ENCODE measurements around the gene ARPC1B. TPM values are rescaled to one million over a fixed set of nuclear protein-coding genes. Genes with fewer than 3 reads are reported as not detected.
"Not testable (repeated sequence)": the region's sequence is repeated elsewhere in the genome, so short reads cannot be mapped to it uniquely, and the experiment has no call there.

The ARPC1B gene
- total and polyA plus RNA-seq, 4 experiments from 2014 or later: 188 to 906 (median 527) TPM

DNA sequence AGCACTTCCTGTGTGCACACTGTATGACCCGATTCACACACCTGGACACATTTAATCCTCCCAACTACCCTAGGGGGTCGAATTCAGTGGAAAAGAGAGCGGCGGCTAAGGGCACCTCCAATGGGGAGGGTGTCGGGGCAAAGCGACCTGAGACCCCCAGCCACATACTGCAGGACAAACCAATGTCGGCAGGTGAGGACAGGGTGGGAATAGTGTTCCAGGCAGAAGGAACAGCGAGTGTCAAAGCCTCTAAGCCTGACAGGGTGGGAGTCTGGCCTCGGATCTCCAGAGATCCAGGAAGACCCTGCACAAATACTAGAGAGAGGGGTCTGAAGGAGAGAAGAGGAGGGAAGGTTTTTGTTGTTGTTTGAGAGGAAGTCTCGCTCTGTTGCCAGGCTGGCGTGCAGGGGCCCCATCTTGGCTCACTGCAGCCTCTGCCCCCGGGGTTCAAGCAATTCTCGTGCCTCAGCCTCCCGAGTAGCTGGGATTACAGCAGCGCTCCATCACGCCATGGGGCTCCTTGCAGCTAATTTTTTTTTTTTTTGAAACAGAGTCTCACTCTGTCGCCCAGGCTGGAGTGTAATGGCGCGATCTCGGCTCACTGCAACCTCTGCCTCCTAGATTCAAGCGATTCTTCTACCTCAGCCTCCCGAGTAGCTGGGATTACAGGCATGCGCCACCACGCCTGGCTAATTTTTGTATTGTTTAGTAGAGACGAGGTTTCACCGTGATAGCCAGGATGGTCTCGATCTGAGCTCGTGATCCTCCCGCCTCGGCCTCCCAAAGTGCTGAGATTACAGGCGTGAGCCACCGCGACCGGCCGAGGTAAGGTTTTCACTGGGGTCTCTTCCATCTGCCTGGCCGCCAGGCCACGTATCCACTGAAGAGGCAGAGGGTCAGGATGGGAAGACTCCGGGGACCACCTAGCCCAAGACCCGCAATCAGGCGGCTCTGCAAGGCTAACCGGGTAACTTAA, 1.2 kb upstream of the ARPC1B start:
- Histone ChIP-seq H3K4me1 (ENCODE audit: insufficient read depth, low read length) (peaks cover 34% of the 10 kb centered on the region), H3K9me3 (ENCODE audit: control insufficient read depth in 1 of 2, low read length in 2 of 2) (no peaks in the 10 kb centered on the region), H3K27me3 (ENCODE audit: insufficient read depth, low read length) (no peaks in the 10 kb centered on the region), H3K4me3 (ENCODE audit: low read length in 2 of 2) (peak overlapping the region; percentile 73 to 82), H3K27ac (ENCODE audit: low read depth, low read length) (peak overlapping the region; percentile 87), H3K36me3 (ENCODE audit: insufficient read depth, low read length) (peaks cover 14% of the 10 kb centered on the region)
- Mint-ChIP-seq H3K36me3 (peaks cover 6 to 26% of the 10 kb centered on the region in 2 donors), H3K4me3 (peak overlapping the region; percentile 71 to 83 (median 78)), H3K4me1 (peaks cover 8 to 35% (median 18%) of the 10 kb centered on the region in 4 donors), H3K9me3 (no peaks in the 10 kb centered on the region), H3K27ac (peak overlapping the region; percentile 50 to 100 (median 84)), H3K27me3 (no peaks in the 10 kb centered on the region)
- ChIA-PET CTCF (ENCODE audit: partially characterized antibody) (interaction anchor here (1.1 to 1.5 kb wide), 6 partner anchors 11 to 34 kb away, joined by 3 to 7 read pairs (median 3); no protein-coding TSS in a partner anchor), POLR2A (ENCODE audit: partially characterized antibody) (interaction anchor here (1.1 to 12.5 kb wide), 5 partner anchors 13 to 185 kb away, joined by 4 to 130 read pairs (median 16); partner anchors contain the start of genes ARPC1A, BUD31 and PDAP1)
- intact Hi-C loops (cut with micrococcal nuclease): loop anchor here (2.0 kb wide), 3 partner anchors 19 to 131 kb away; partner anchors contain the start of genes CPSF4, PTCD1 and ZKSCAN5
- DNase-seq: no peak

DNA sequence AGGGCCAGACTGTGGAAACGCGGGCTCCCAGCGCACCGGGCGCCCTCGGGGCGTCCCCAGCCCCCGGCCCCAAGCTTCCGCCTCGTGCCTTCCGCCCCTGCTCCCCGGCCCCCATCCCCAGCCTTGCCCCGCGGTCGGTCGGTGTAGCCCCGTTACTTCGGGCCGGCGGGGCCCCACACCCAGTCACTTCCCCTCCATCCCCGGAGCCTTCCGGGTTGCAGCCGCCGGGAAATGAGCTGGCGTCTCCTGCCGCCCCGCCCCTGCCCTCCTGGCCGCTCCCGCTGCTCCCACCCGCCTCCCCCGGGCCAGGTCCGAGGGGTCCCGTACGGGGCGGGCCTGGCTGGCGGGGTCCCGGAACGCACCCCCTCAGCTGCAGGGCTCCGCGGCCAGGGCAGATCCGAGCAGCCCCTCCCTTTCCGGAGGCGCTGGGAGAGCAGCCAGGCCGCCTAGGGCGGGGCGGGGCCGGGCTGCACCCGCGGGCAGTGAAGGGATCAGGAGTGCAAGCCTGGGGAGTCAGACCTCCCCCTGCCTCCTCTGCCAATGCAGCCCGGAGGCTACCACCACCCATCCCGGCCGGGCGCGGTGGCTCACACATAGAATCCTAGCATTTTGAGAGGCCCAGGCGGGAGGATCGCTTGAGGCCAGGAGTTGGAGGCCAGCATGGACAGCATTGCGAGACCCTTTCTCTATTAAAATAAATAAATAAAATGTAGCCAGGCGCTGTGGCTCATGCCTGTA, 709 bp downstream of the ARPC1B start:
- intact Hi-C loops (cut with micrococcal nuclease): loop anchor here (1.0 to 5.0 kb wide), 5 partner anchors 18 to 233 kb away; partner anchors contain the start of genes BUD31, CPSF4, PDAP1 and PTCD1
- H3K9me3 ChIP-seq (ENCODE audit: control insufficient read depth in 1 of 2, low read length in 2 of 2): no peaks in the 10 kb centered on the region
- CTCF ChIA-PET (ENCODE audit: partially characterized antibody): interaction anchor here (1.0 to 1.5 kb wide), 2 partner anchors 12 to 19 kb away, joined by 3 read pairs; no protein-coding TSS in a partner anchor
- H3K4me3 Mint-ChIP-seq: peak overlapping the region; percentile 79 to 87 (median 81)
- H3K27ac Mint-ChIP-seq: peak overlapping the region; percentile 87 to 100 (median 98)
- H3K4me3 ChIP-seq (ENCODE audit: low read length in 2 of 2): peak overlapping the region; percentile 36 to 82
- H3K36me3 ChIP-seq (ENCODE audit: insufficient read depth, low read length): peaks cover 14% of the 10 kb centered on the region
- H3K27me3 ChIP-seq (ENCODE audit: insufficient read depth, low read length): no peaks in the 10 kb centered on the region
- H3K9me3 Mint-ChIP-seq: no peaks in the 10 kb centered on the region
- POLR2A ChIA-PET (ENCODE audit: partially characterized antibody): interaction anchor here (0.7 to 12.5 kb wide), 16 partner anchors 9 to 1054 kb away, joined by 3 to 130 read pairs (median 6); partner anchors contain the start of genes BUD31, MEPCE, PDAP1 and ZCWPW1
- H3K27ac ChIP-seq (ENCODE audit: low read depth, low read length): peak overlapping the region; percentile 87
- peaks cover 52% of the 10 kb centered on the region for H3K4me1 ChIP-seq (ENCODE audit: insufficient read depth, low read length)
- peaks cover 19 to 51% (median 32%) of the 10 kb centered on the region in 4 donors for H3K4me1 Mint-ChIP-seq
- no peaks in the 10 kb centered on the region for H3K27me3 Mint-ChIP-seq
- peaks cover 13 to 29% of the 10 kb centered on the region in 2 donors for H3K36me3 Mint-ChIP-seq
- DNase-seq: peak; percentile 62 to 78 (median 68)

- DNase-seq: peak; percentile 58 to 90 (median 62)
- POLR2A ChIA-PET (ENCODE audit: partially characterized antibody): interaction anchor here (0.7 to 12.5 kb wide), 7 partner anchors 9 to 126 kb away, joined by 3 to 130 read pairs (median 7); partner anchors contain the start of genes BUD31, PDAP1 and ZNF394
- Mint-ChIP-seq H3K27ac (peak overlapping the region; percentile 93 to 99 (median 98)), H3K36me3 (peaks cover 17 to 39% of the 10 kb centered on the region in 2 donors), H3K4me3 (peak overlapping the region; percentile 69 to 93 (median 86)), H3K4me1 (peaks cover 32 to 72% (median 51%) of the 10 kb centered on the region in 4 donors), H3K27me3 (no peaks in the 10 kb centered on the region), H3K9me3 (no peaks in the 10 kb centered on the region)
- H3K9me3 ChIP-seq (ENCODE audit: control insufficient read depth in 1 of 2, low read length in 2 of 2): no peaks in the 10 kb centered on the region
- CTCF ChIA-PET (ENCODE audit: partially characterized antibody): interaction anchor here (0.7 kb wide), 1 partner anchor 8 kb away, joined by 3 read pairs; no protein-coding TSS in a partner anchor
- peaks cover 83% of the 10 kb centered on the region for H3K4me1 ChIP-seq (ENCODE audit: insufficient read depth, low read length)
- peaks cover 20% of the 10 kb centered on the region for H3K36me3 ChIP-seq (ENCODE audit: insufficient read depth, low read length)
- intact Hi-C loops (cut with micrococcal nuclease): loop anchor here (5.0 kb wide), 1 partner anchor 237 kb away; the partner anchor contains the start of gene SMURF1
- no peaks in the 10 kb centered on the region for H3K27me3 ChIP-seq (ENCODE audit: insufficient read depth, low read length)
- peak overlapping the region; percentile 93 for H3K27ac ChIP-seq (ENCODE audit: low read depth, low read length)
- H3K4me3 ChIP-seq (ENCODE audit: low read length in 2 of 2): peak overlapping the region; percentile 64 to 75
These were observed 4.6 kb downstream of the ARPC1B start for GRCh38 chr7:99379043-99379577.

- CTCF ChIA-PET (ENCODE audit: partially characterized antibody); H3K27me3 Mint-ChIP-seq: not testable (repeated sequence)
- POLR2A ChIA-PET (ENCODE audit: partially characterized antibody): interaction anchor here (0.7 to 12.5 kb wide), 10 partner anchors 10 to 126 kb away, joined by 3 to 130 read pairs (median 5); partner anchors contain the start of genes ARPC1A, BUD31, PDAP1 and ZKSCAN5
These were observed 5.1 kb downstream of the ARPC1B start for GRCh38 chr7:99379693-99380031.

DNA sequence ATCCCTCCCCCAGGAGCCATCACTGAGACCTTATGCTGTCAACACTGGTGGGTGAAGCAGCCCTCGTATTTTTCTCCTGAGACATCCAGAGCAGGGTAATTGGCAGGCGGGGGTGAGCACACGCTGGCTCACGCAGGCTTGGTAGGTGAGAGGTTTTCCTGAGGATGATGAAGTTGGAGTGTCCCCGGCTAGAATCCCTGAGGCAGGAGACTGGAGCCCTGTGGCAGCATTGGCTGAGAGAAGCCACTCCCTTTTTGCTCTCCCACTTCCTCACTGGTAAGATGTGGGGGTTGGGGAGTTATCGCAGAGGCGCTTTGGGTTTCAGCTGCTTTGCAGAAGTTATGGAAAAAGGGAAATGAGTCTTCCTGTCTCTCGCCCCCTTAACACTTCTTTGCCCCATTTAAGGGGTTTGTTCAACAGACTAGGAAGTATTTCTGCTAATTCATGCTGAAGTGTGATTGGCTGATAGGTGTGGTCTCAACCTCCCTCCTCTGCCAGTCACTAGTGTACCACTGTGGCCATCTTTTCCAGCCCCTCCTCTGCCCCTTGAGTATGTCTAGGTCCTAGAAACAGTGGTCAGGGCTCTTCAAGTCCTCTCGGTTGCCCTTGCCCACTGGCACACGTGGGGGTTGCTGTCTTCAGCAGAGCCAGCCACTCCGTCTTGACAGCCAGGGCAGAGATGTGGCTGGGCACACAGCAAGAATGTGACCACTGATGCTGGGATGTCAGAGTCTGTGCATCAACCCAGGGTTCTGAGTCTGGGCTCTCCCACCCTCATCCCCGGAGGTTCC, 5.7 kb downstream of the ARPC1B start:
- no peaks in the 10 kb centered on the region for H3K9me3 ChIP-seq (ENCODE audit: control insufficient read depth in 1 of 2, low read length in 2 of 2)
- intact Hi-C loops (cut with micrococcal nuclease): loop anchor here (2.0 kb wide), 1 partner anchor 55 kb away; the partner anchor contains the start of gene ARPC1A
- DNase-seq: peak; percentile 23 to 62 (median 33)
- peak overlapping the region; percentile 93 for H3K27ac ChIP-seq (ENCODE audit: low read depth, low read length)
- H3K4me3 ChIP-seq (ENCODE audit: low read length in 2 of 2): peak overlapping the region; percentile 64 to 75
- peaks cover 20% of the 10 kb centered on the region for H3K36me3 ChIP-seq (ENCODE audit: insufficient read depth, low read length)
- H3K4me3 Mint-ChIP-seq: peak overlapping the region; percentile 69 to 93 (median 87)
- peaks cover 90% of the 10 kb centered on the region for H3K4me1 ChIP-seq (ENCODE audit: insufficient read depth, low read length)
- peaks cover 32 to 77% (median 55%) of the 10 kb centered on the region in 4 donors for H3K4me1 Mint-ChIP-seq
- peaks cover 17 to 39% of the 10 kb centered on the region in 2 donors for H3K36me3 Mint-ChIP-seq
- H3K27me3 ChIP-seq (ENCODE audit: insufficient read depth, low read length): no peaks in the 10 kb centered on the region
- ChIA-PET CTCF (ENCODE audit: partially characterized antibody) (interaction anchor here (1.2 to 1.4 kb wide), 2 partner anchors 15 to 29 kb away, joined by 3 to 6 read pairs; partner anchors contain the start of genes BUD31 and PDAP1), POLR2A (ENCODE audit: partially characterized antibody) (interaction anchor here (0.6 to 12.5 kb wide), 13 partner anchors 9 to 247 kb away, joined by 3 to 130 read pairs (median 5); partner anchors contain the start of genes ARPC1A, BUD31, CPSF4 and PDAP1)
- H3K9me3 Mint-ChIP-seq: no peaks in the 10 kb centered on the region
- peak overlapping the region; percentile 93 to 99 (median 98) for H3K27ac Mint-ChIP-seq
- H3K27me3 Mint-ChIP-seq: no peaks in the 10 kb centered on the region

More at GRCh38 chr7:99379693-99380031, 5.1 kb downstream of the ARPC1B start:
- Histone ChIP-seq H3K36me3 (ENCODE audit: insufficient read depth, low read length) (peaks cover 20% of the 10 kb centered on the region), H3K4me1 (ENCODE audit: insufficient read depth, low read length) (peaks cover 89% of the 10 kb centered on the region), H3K4me3 (ENCODE audit: low read length in 2 of 2) (peak overlapping the region; percentile 64 to 75), H3K27ac (ENCODE audit: low read depth, low read length) (peak overlapping the region; percentile 93)
- H3K9me3 Mint-ChIP-seq; H3K27me3 ChIP-seq (ENCODE audit: insufficient read depth, low read length); H3K9me3 ChIP-seq (ENCODE audit: control insufficient read depth in 1 of 2, low read length in 2 of 2); DNase-seq: not testable (repeated sequence)
- H3K4me1 Mint-ChIP-seq: peaks cover 32 to 77% (median 54%) of the 10 kb centered on the region in 4 donors
- intact Hi-C loops (cut with micrococcal nuclease): loop anchor here (2.0 to 5.0 kb wide), 2 partner anchors 55 to 237 kb away; partner anchors contain the start of genes ARPC1A and SMURF1
- H3K27ac Mint-ChIP-seq: peak overlapping the region; percentile 93 to 99 (median 98)
- H3K4me3 Mint-ChIP-seq: peak overlapping the region; percentile 69 to 93 (median 87)
- peaks cover 17 to 39% of the 10 kb centered on the region in 2 donors for H3K36me3 Mint-ChIP-seq
